GM12891 (cell line): Measurements from ENCODE around the gene RPS6KA2.

Source experiments
- POLR2A ChIP-seq: IDR thresholded peaks from 2 replicates; pipeline ENCODE4 v1.6.1; 2011; ENCODE audit warnings: low read depth, low read length, control low read depth
- POU2F2 ChIP-seq: IDR thresholded peaks from 2 replicates; pipeline ENCODE4 v1.6.1; 2011; ENCODE audit warnings: low read depth, mild to moderate bottlenecking, control low read depth, low read length, moderate library complexity
- SPI1 ChIP-seq: IDR thresholded peaks from 2 replicates; pipeline ENCODE4 v1.6.1; 2011; ENCODE audit warnings: low read depth, low read length, control low read depth
- TAF1 ChIP-seq: IDR thresholded peaks from 2 replicates; pipeline ENCODE4 v1.6.1; 2011; ENCODE audit warnings: low read depth, low read length, control low read depth

GRCh38 chr6:166370489-166370888, 256.6 kb downstream of the RPS6KA2 start:
- TF ChIP-seq POLR2A (no peak), SPI1 (no peak), POU2F2 (no peak), TAF1 (no peak)
